HepG2 (cell line): ENCODE data around the gene UBE2N.

Experiments
- RFXAP ChIP-seq: sonication (generic); formaldehyde crosslinking; IDR thresholded peaks from 2 replicates; pipeline ENCODE4 v1.4.0; 2020; ENCODE audit warnings: missing genetic modification reagents, borderline replicate concordance
- SMARCE1 ChIP-seq: fragments of 450-650 bp; IDR thresholded peaks from 2 replicates; pipeline ENCODE4 v1.6.1; 2017; ENCODE audit warnings: borderline replicate concordance
- TF ChIP-seq, protein P1 (sequence below): sonication (generic); formaldehyde crosslinking; IDR thresholded peaks from 2 replicates; pipeline ENCODE4 v1.4.0; 2020; ENCODE audit warnings: mild to moderate bottlenecking, missing genetic modification reagents
- TF ChIP-seq, protein P2 (sequence below): fragments of 450-650 bp; IDR thresholded peaks from 2 replicates; pipeline ENCODE4 v1.6.1; 2017
- TF ChIP-seq, protein P3 (sequence below), 2 experiments: sonication (generic) in 1 of 2; formaldehyde crosslinking in 1 of 2; IDR thresholded peaks; 2 replicates each; pipeline versions ENCODE4 v1.5.1 to v1.6.1; 2011 to 2020; ENCODE audit warnings: borderline replicate concordance in 1 of 2, low read depth in 1 of 2, low read length in 1 of 2, mild to moderate bottlenecking in 1 of 2, missing genetic modification reagents in 1 of 2, moderate library complexity in 1 of 2

DNA sequence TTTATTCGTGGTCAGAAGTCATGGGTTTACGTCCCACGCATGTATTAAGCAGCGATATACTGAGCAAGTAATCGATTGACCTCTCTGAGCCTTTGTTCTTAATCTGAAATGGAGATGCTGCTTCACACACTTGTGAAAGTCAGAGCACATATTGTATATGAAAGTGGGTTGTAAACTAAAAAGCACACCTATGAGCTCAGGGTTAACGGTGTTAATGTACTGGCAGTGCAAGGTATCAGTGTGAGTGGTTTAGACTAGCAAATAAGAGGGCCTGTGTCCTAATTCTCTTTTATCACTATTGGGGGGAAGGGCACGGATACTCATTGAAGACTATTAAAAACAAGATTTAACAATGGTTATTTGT lies 26.2 kb upstream of the UBE2N start:
- TF ChIP-seq SMARCE1 (no peak), RFXAP (CRISPR knock-in tag) (no peak)
- TF ChIP-seq, protein P1, sequence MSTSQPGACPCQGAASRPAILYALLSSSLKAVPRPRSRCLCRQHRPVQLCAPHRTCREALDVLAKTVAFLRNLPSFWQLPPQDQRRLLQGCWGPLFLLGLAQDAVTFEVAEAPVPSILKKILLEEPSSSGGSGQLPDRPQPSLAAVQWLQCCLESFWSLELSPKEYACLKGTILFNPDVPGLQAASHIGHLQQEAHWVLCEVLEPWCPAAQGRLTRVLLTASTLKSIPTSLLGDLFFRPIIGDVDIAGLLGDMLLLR (CRISPR knock-in tag) = no peak
- TF ChIP-seq, protein P2, sequence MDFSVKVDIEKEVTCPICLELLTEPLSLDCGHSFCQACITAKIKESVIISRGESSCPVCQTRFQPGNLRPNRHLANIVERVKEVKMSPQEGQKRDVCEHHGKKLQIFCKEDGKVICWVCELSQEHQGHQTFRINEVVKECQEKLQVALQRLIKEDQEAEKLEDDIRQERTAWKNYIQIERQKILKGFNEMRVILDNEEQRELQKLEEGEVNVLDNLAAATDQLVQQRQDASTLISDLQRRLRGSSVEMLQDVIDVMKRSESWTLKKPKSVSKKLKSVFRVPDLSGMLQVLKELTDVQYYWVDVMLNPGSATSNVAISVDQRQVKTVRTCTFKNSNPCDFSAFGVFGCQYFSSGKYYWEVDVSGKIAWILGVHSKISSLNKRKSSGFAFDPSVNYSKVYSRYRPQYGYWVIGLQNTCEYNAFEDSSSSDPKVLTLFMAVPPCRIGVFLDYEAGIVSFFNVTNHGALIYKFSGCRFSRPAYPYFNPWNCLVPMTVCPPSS = no peak
- TF ChIP-seq, protein P3, sequence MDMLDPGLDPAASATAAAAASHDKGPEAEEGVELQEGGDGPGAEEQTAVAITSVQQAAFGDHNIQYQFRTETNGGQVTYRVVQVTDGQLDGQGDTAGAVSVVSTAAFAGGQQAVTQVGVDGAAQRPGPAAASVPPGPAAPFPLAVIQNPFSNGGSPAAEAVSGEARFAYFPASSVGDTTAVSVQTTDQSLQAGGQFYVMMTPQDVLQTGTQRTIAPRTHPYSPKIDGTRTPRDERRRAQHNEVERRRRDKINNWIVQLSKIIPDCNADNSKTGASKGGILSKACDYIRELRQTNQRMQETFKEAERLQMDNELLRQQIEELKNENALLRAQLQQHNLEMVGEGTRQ (IDR thresholded peaks at IDR 0.05; ENCODE audit: low read depth, low read length) = no peak
- TF ChIP-seq, protein P3 (CRISPR knock-in tag; IDR thresholded peaks at IDR 0.05; ENCODE audit: borderline replicate concordance) = no peak
